HFFc6 (cell line): ENCODE data around the gene OR5AS1. TPM values are rescaled to one million over a fixed set of nuclear protein-coding genes. Genes with fewer than 3 reads are reported as not detected.

Source experiments
- DNase-seq: peaks from one replicate; pipeline ENCODE4 v3.0.0-alpha.2; 2018
- H3K27ac Mint-ChIP-seq: 2 replicates; pipeline ENCODE4 v1.8.0; 2020; ENCODE audit warnings: mild to moderate bottlenecking, mixed read lengths
- H3K27me3 Mint-ChIP-seq: 2 replicates; pipeline ENCODE4 v1.8.0; 2021; ENCODE audit warnings: mild to moderate bottlenecking, moderate library complexity, mixed read lengths; ENCODE audit not compliant: insufficient read depth
- H3K36me3 Mint-ChIP-seq: 2 replicates; pipeline ENCODE4 v1.8.0; 2021; ENCODE audit warnings: low read depth, mixed read lengths
- H3K4me1 Mint-ChIP-seq: 2 replicates; pipeline ENCODE4 v1.8.0; 2020; ENCODE audit warnings: low read depth, mixed read lengths
- H3K4me3 Mint-ChIP-seq: 2 replicates; pipeline ENCODE4 v1.8.0; 2020; ENCODE audit warnings: mild to moderate bottlenecking, moderate library complexity, mixed read lengths
- H3K9me3 Mint-ChIP-seq: 2 replicates; pipeline ENCODE4 v1.8.0; 2020; ENCODE audit warnings: mild to moderate bottlenecking, mixed read lengths
- long read RNA-seq: library from polyadenylated mRNA; unstranded; transcript quantifications from one replicate; pipeline ENCODE4 v2.0.0, GENCODE V29; 2019
- total RNA-seq, 6 experiments: library from RNA; stranded (reverse); fragmentation: NEBNext Ultra II Directional; extraction: Animal tissue kit (Norgen Biotek cat#: 25700); gene quantifications; 2 replicates in 1 of 6; 3 replicates in 5 of 6; pipeline ENCODE4 v1.2.3, GENCODE V29; 2021
- TF ChIP-seq, protein P1 (sequence below): fragments of 200-600 bp; sonication (generic); IDR thresholded peaks from 2 replicates; pipeline ENCODE4 v1.5.0; 2021; ENCODE audit warnings: antibody characterized with exemption, mild to moderate bottlenecking

OR5AS1 gene
- not detected for total RNA-seq
- long read RNA-seq, result 0 reads

GRCh38 chr11:56027354-56027753 lies at the start of gene OR5AS1:
OR5AS1 (plus strand) TSS chr11:56027654; CDS start chr11:56030419, 2,765 bp downstream.
- Mint-ChIP-seq H3K27me3 (no peaks in the 10 kb centered on the region; the same call in none of the 2 replicates), H3K27ac (no peak within 1 kb of the TSS), H3K36me3 (no peaks in the 10 kb centered on the region), H3K9me3 (peaks cover 15% of the 10 kb centered on the region), H3K4me3 (no peak within 1 kb of the TSS), H3K4me1 (no peaks in the 10 kb centered on the region)
- TF ChIP-seq, protein P1, sequence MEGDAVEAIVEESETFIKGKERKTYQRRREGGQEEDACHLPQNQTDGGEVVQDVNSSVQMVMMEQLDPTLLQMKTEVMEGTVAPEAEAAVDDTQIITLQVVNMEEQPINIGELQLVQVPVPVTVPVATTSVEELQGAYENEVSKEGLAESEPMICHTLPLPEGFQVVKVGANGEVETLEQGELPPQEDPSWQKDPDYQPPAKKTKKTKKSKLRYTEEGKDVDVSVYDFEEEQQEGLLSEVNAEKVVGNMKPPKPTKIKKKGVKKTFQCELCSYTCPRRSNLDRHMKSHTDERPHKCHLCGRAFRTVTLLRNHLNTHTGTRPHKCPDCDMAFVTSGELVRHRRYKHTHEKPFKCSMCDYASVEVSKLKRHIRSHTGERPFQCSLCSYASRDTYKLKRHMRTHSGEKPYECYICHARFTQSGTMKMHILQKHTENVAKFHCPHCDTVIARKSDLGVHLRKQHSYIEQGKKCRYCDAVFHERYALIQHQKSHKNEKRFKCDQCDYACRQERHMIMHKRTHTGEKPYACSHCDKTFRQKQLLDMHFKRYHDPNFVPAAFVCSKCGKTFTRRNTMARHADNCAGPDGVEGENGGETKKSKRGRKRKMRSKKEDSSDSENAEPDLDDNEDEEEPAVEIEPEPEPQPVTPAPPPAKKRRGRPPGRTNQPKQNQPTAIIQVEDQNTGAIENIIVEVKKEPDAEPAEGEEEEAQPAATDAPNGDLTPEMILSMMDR, result no peak
- no peak for DNase-seq

DNA sequence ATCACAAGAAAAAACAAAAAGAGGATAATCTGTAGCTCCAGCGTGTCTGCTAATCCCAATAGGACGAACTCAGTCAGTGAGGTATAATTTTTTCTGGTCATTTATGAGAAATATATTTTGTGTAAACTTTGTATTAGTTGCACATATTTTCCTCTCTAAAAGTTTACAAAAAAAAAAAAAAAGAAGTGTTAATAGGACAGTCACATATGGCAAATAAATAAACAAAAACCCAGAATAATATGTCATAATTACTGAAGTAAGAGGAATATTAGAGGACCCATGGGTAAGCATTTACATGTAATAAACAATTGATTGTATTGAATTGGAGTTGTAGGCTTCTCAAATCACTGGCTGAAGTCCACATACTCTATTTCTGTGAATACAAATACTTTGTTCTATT lies 32.9 kb upstream of the OR5AS1 start, which contains the start of gene OR5F1:
OR5F1 (minus strand) TSS at position 101 of the 400 bp plus-strand sequence; CDS start at position 101, 0 bp downstream.
- Mint-ChIP-seq H3K4me1 (no peaks in the 10 kb centered on the region), H3K36me3 (no peaks in the 10 kb centered on the region), H3K27ac (no peak within 1 kb of the TSS), H3K4me3 (no peak within 1 kb of the TSS), H3K27me3 (no peaks in the 10 kb centered on the region), H3K9me3 (peaks cover 19% of the 10 kb centered on the region)
- DNase-seq, result no peak
- TF ChIP-seq, protein P1, result no peak

DNA sequence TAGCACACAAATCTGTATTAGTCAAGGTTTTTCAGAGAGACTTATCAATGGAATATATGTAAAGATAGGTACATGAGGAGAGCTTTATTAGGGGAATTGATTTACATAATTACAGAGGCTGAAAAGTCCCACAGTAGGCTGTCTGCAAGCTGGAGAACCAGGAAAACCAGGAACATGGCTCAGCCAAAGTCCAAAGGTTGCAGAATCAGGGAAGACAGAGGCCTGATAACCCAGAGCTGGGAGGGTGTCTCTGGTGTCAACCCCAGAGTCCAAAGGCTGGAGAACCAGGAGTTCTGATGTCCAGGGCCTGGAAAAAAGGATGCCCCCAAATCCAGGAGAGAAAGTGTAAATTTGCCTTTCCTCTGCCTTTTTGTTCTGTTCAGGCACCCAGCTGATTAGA lies 16.7 kb upstream of the OR5AS1 start:
- no peak overlapping the region for H3K4me3 Mint-ChIP-seq
- H3K36me3 Mint-ChIP-seq, result no peaks in the 10 kb centered on the region; the same call in 1 of the 2 replicates
- no peak for DNase-seq
- H3K27ac Mint-ChIP-seq, result no peak overlapping the region
- H3K27me3 Mint-ChIP-seq, result no peaks in the 10 kb centered on the region
- H3K9me3 Mint-ChIP-seq, result peaks cover 32% of the 10 kb centered on the region
- no peaks in the 10 kb centered on the region for H3K4me1 Mint-ChIP-seq
- TF ChIP-seq, protein P1, result no peak

GRCh38 chr11:56013805-56014204 lies 13.6 kb upstream of the OR5AS1 start:
- H3K4me1 Mint-ChIP-seq, result no peaks in the 10 kb centered on the region

DNA sequence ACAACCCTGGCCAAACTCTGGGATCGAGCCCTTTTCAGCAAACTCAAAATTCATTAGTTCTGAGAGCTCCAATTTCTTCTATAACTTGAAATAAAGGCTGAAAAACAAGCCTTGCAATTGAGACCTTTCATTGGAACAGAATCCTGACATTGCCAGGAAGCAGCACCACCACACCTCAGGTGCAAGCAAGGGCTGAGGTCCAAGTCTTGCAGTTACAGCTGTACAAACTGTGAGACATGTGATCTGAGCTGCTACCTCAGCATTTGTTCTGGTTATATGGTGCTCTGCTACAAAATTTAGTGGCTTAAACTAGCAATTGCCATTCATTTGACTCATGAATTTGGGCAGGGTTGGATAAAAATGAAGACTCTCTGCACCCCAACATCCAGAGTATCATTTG lies 18.1 kb downstream of the OR5AS1 start:
- Mint-ChIP-seq H3K27me3 (no peaks in the 10 kb centered on the region), H3K4me1 (no peaks in the 10 kb centered on the region), H3K4me3 (no peak overlapping the region), H3K9me3 (peaks cover 25% of the 10 kb centered on the region), H3K27ac (no peak overlapping the region), H3K36me3 (no peaks in the 10 kb centered on the region)
- TF ChIP-seq, protein P1, result no peak
- DNase-seq, result no peak

More at GRCh38 chr11:56013805-56014204, 13.6 kb upstream of the OR5AS1 start:
- Mint-ChIP-seq H3K27ac (no peak overlapping the region), H3K9me3 (peaks cover 40% of the 10 kb centered on the region), H3K27me3 (no peaks in the 10 kb centered on the region), H3K36me3 (no peaks in the 10 kb centered on the region; the same call in 1 of the 2 replicates), H3K4me3 (no peak overlapping the region)
- TF ChIP-seq, protein P1, result no peak
- DNase-seq, result no peak
